ENCODE results near the gene TFR2. TPM values are rescaled to one million over a fixed set of nuclear protein-coding genes. Genes with fewer than 3 reads are reported as not detected.

Gene TFR2
- total RNA-seq, 4 donors from 2014 or later, result 0.60 to 0.68 (median 0.64) TPM; not detected in 1

DNA sequence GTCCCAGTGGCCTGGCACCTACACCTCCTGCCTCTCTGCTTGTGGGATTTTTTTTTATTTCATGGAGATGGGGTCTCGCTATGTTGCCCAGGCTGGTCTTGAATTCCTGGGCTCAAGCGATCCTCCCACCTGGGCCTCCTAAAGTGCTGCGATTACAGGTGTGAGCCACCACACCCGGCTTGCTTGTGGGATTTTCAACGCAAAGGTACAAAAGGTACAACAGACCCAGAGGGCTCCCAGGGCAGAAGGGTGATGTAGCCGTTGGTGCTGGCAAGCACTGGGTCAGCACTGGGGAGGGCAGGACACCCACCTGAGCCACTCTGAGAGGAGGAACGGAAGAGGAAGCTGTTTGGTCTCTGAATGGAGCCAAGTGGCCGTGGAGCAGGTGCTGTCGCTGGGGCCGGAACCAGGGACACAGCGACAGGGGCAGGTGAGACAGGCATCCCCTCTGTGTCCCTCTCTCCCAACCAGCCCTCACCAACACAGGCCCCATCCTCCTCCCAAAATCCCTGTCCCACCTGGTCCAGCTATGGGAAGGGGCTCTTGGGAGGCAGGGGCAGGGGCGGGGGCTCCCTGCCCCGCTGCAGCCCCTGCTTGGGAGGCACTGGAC is 64.9 kb downstream of the TFR2 start:
- no peak for DNase-seq
- 94% methylated on average over 13 of the region's 13 CpGs; no CpG with 5 or more reads in 1 of the 2 donors for WGBS, 2 donors (ENCODE audit: low coverage in 1 of 2)
- TF ChIP-seq POLR2A (IDR thresholded peaks at IDR 0.05) (no peak), EP300 (IDR thresholded peaks at IDR 0.05; ENCODE audit: low read depth) (no peak), CTCF (IDR thresholded peaks at IDR 0.05) (no peak), POLR2AphosphoS5 (IDR thresholded peaks at IDR 0.05) (no peak)
- in situ Hi-C loops (cut with MboI; ENCODE audit: low pct_ligation_motif_present in 1 of 4, low pct_unique_long_range_greater_than_20kb in 1 of 4, low sequenced_read_pairs in 3 of 4), result loop anchor here in 1 of 4 donors (25.0 kb wide), 1 partner anchor 111 kb away; the partner anchor contains the start of gene GIGYF1
- no peaks in the 10 kb centered on the region for H3K9me3 ChIP-seq
- H3K27ac ChIP-seq, result no peak overlapping the region
- peaks cover 0 to 43% (median 13%) of the 10 kb centered on the region in 4 donors for H3K36me3 ChIP-seq
- no peak overlapping the region for H3K4me3 ChIP-seq
- peaks cover 3% of the 10 kb centered on the region for H3K27me3 ChIP-seq
- H3K4me1 ChIP-seq, result no peaks in the 10 kb centered on the region
- intact Hi-C loops (cut with DNase I; ENCODE audit: low total_unique reads), result no loop called here

DNA sequence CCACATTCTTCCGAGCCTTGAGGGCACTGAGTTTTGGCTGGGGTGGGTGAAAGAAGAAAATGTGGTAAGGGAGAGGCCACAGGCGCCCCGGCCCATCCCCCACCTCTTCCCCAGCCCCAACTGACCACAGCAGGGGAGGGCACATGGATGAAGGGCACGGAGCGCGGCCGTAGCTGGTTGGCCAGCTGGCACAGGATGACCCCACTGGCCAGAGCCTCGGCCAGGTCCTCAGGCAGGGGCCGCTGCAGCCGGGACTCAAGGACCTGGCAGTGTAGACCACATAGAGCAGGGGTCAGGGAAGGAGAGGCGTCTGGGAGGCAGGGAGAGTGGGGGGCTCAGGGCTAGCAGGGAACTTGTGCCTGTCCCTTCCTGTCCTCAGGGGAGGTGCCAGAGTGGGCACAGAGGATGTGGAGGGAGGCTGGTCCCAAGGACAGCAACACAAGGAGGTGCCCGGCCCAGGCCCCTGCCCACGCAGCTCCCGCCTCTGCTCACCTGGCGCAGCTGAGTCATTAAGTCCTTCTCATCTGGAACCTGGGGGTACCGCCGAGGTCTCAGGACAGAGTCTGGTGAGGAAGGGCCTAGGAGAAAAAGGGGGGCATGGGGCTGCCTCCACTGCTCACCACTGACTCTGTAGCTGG is 65.5 kb downstream of the TFR2 start:
- H3K27ac ChIP-seq, result no peak overlapping the region
- WGBS, 2 donors (ENCODE audit: low coverage in 1 of 2), result 92% methylated on average over 17 of the region's 17 CpGs; no CpG with 5 or more reads in 1 of the 2 donors
- H3K9me3 ChIP-seq, result no peaks in the 10 kb centered on the region
- H3K27me3 ChIP-seq, result peaks cover 6% of the 10 kb centered on the region
- H3K4me1 ChIP-seq, result peaks cover 0 to 4% (median 1%) of the 10 kb centered on the region in 4 donors
- H3K4me3 ChIP-seq, result no peak overlapping the region
- TF ChIP-seq CTCF (IDR thresholded peaks at IDR 0.05), result no peak
- TF ChIP-seq EP300 (IDR thresholded peaks at IDR 0.05; ENCODE audit: low read depth), result no peak
- no peak for TF ChIP-seq POLR2AphosphoS5 (IDR thresholded peaks at IDR 0.05)
- no peak for TF ChIP-seq POLR2A (IDR thresholded peaks at IDR 0.05)
- intact Hi-C loops (cut with DNase I; ENCODE audit: low total_unique reads) (no loop called here), in situ Hi-C loops (cut with MboI; ENCODE audit: low pct_ligation_motif_present in 1 of 4, low pct_unique_long_range_greater_than_20kb in 1 of 4, low sequenced_read_pairs in 3 of 4) (loop anchor here in 1 of 4 donors (25.0 kb wide), 1 partner anchor 111 kb away; the partner anchor contains the start of gene GIGYF1)
- peaks cover 0 to 37% (median 10%) of the 10 kb centered on the region in 4 donors for H3K36me3 ChIP-seq
- no peak for DNase-seq

- TF ChIP-seq EP300 (IDR thresholded peaks at IDR 0.05; ENCODE audit: low read depth), result no peak
- TF ChIP-seq POLR2AphosphoS5 (IDR thresholded peaks at IDR 0.05), result no peak
- no peak for TF ChIP-seq POLR2A (IDR thresholded peaks at IDR 0.05)
- no peak for TF ChIP-seq CTCF (IDR thresholded peaks at IDR 0.05)
- 89% methylated on average over 14 of the region's 14 CpGs; no CpG with 5 or more reads in 1 of the 2 donors for WGBS, 2 donors (ENCODE audit: low coverage in 1 of 2)
- H3K4me1 ChIP-seq, result peaks cover 3 to 9% (median 6%) of the 10 kb centered on the region in 4 donors
- peaks cover 0 to 36% (median 9%) of the 10 kb centered on the region in 4 donors for H3K36me3 ChIP-seq
- H3K27ac ChIP-seq, result no peak overlapping the region
- peaks cover 8% of the 10 kb centered on the region for H3K27me3 ChIP-seq
- DNase-seq, result no peak
- no peak overlapping the region for H3K4me3 ChIP-seq
- intact Hi-C loops (cut with DNase I; ENCODE audit: low total_unique reads), result no loop called here
- in situ Hi-C loops (cut with MboI; ENCODE audit: low pct_ligation_motif_present in 1 of 4, low pct_unique_long_range_greater_than_20kb in 1 of 4, low sequenced_read_pairs in 3 of 4), result loop anchor here in 1 of 4 donors (25.0 kb wide), 1 partner anchor 112 kb away; the partner anchor contains the start of gene GIGYF1
- no peaks in the 10 kb centered on the region for H3K9me3 ChIP-seq
Measured at GRCh38 chr7:100575206-100575631, 66.1 kb downstream of the TFR2 start.
